Measurements from ENCODE around the gene HMCN1.
"Not testable (repeated sequence)": the region's sequence is repeated elsewhere in the genome, so short reads cannot be mapped to it uniquely, and the experiment has no call there.

The HMCN1 gene

DNA sequence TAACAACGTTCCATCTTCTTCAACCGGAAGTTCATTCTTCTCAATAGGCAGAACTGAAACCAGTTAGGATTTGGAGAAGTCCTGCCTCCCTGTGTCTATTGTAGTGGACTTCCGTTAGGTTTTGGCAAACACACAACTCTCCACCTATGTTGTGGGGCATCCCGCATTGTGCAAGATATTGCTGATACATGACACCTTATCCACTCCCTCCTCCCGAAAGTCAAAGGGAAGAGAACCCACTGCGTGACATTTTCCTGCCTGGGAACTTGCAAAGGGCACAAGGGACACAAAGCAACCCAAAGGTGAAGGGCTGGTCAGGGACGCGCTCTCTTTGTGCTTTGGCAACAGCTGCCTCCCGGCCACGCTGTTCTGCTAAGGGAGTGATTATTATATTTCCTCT lies 476.1 kb downstream of the HMCN1 start:
- DNase-seq: no peak

DNA sequence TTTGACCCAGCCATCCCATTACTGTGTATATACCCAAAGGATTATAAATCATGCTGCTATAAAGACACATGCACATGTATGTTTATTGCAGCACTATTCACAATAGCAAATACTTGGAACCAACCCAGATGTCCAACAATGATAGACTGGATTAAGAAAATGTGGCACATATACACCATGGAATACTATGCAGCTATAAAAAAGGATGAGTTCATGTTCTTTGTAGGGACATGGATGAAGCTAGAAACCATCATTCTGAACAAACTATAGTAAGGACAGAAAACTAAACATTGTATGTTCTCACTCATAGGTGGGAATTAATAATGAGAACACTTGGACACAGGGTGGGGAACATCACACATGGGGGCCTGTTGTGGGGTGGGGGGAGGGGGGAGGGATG lies 477.4 kb downstream of the HMCN1 start:
- DNase-seq: not testable (repeated sequence)

- DNase-seq: no peak
These were observed 478.5 kb downstream of the HMCN1 start for GRCh38 chr1:186212568-186213224.

DNA sequence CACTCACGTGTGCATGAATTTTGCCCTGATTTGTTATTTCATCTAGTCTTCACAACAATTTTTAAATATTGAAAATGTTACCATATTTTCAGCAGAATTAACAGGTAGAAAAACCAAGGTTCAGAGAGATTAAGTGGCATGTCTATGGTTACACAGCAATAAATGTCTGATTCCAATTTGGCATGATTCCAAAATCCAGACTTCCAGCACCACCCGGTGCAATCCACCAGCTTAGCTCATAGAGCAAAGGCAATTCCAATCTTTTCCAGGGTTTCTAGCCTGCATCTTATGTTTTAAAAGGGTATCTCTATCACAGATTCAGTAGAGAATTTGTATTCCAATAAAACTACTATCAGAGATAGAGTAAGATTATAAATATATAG lies 479.0 kb downstream of the HMCN1 start:
- DNase-seq: no peak

- no peak for DNase-seq
These were observed 480.6 kb downstream of the HMCN1 start for GRCh38 chr1:186214791-186215190.

DNA sequence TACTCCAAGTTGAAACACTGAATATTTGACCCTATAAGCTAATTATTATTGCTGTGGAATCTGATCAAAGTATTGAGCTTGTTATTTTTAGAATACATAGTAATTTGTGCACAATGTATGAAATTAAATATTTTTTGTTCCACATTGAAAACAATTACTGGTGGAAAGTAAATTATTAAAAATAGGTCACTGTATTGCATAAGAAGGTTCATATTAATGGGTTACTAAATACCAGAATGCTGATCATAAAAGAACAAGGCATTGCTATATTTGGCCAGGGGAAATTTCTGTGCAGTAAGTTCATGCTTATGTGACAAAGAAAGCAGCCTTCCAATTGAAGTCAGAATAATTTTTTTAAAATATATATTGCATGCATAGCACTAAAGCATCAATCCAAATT lies 481.4 kb downstream of the HMCN1 start:
- no peak for DNase-seq

GRCh38 chr1:186218654-186219352 lies 484.6 kb downstream of the HMCN1 start:
- DNase-seq: no peak

DNA sequence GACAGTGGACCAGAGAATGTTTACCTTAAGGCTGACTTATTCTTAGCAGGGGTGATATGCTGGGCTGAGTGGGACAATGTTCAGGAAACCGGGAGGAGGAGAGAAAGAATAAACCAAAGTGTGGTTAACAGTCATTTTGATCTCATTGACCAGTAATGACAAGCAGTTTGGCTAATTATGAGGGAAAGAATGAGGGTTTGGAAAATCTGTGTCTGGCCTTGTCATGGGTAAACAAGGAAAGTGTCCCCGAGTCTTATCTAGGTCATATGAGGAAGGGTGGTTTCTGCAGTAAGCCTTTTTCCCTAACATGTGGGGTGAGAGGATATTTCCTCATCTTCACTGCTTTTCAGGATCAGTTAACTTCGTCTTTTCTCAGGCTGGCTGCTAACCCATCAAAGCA lies 485.9 kb downstream of the HMCN1 start:
- DNase-seq: no peak

GRCh38 chr1:186220911-186221310 lies 486.7 kb downstream of the HMCN1 start:
- DNase-seq: no peak

DNA sequence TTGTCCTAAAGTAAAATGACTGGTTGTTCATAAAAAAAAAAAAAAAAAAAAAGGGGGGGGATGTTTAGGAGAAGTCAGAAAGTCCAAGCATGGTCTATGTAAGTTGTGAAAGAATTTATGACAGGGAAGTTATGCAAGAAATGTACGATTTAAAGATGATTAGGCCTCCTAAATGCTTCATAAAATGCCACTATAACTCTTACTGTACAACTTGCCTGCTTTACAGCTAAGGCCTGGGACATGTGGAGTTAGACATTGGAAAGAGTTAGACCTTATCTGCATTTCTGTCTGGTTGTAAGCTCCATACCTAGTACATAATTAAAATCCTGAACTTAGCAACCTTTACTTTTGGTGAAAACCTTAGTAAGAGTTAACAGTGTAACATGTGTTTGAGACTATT lies 490.9 kb downstream of the HMCN1 start:
- no peak for DNase-seq

DNA sequence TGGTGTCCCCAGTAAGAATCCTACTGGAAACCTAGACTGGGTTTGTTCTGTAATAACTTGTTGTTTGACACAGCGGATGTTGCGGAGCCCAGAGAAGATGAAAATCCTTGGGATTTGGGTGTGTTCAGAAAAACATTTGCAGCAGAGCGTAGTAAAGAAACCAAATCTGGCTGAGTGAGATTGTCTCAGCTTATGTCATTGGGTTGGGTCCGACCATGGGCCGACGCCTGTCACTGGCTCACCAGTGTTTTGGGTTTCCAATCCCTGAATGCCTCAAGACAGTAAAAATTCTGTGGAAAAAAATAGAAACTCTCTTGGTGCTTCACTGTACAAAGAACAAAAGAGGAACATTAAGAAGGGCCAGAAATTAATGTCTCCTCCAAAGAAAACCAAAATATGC lies 494.6 kb downstream of the HMCN1 start:
- DNase-seq: no peak

- DNase-seq: no peak
These were observed 497.8 kb downstream of the HMCN1 start for GRCh38 chr1:186231861-186232436.

- no peak for DNase-seq
These were observed 500.9 kb downstream of the HMCN1 start for GRCh38 chr1:186234976-186235686.

GRCh38 chr1:186235696-186236095 lies 501.5 kb downstream of the HMCN1 start:
- DNase-seq: no peak

GRCh38 chr1:186236921-186237320 lies 502.7 kb downstream of the HMCN1 start:
- DNase-seq: no peak

GRCh38 chr1:186239171-186239570 lies 505.0 kb downstream of the HMCN1 start:
- DNase-seq: no peak

DNA sequence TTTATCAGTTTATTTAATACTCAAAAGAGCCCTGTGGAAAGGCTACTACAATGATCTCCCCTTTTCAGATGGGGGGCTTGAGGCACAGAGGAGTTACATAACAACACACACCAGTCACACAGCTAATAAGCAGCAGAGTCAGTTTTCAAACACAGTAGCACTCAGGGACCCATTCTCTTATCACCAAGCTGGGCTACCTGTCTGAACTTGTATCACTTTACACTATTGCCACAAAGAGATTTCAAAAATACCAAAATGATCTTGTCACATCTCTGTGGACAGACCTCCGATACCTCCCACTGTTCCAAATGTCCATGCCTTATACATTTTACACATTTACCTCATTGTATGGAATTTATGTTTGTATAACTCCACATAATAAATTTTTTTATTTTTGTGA lies 506.2 kb downstream of the HMCN1 start:
- no peak for DNase-seq
